HG03097 (cell line): ENCODE data around the gene RETN.

Experiments
- ATAC-seq: cut with Tn5 transposase; IDR thresholded peaks from one replicate; pipeline ENCODE4 v1.9.1; 2021; ENCODE audit not compliant: unreplicated experiment, low FRiP score

The RETN gene

GRCh38 chr19:7705387-7706187 is 36.7 kb downstream of the RETN start:
- no peak for ATAC-seq

GRCh38 chr19:7706188-7706954 is 37.5 kb downstream of the RETN start:
- no peak for ATAC-seq

- ATAC-seq = no peak
These were observed 38.2 kb downstream of the RETN start for GRCh38 chr19:7706955-7707456.

GRCh38 chr19:7709932-7710460 is 41.1 kb downstream of the RETN start:
- ATAC-seq = no peak

- ATAC-seq = no peak
These were observed 41.8 kb downstream of the RETN start for GRCh38 chr19:7710616-7711015.

GRCh38 chr19:7715671-7716070 is 46.8 kb downstream of the RETN start:
- no peak for ATAC-seq

GRCh38 chr19:7716762-7717161 is 47.9 kb downstream of the RETN start:
- no peak for ATAC-seq

- ATAC-seq = no peak
These were observed 49.8 kb downstream of the RETN start for GRCh38 chr19:7718668-7719067.
